HG02884 (cell line): ENCODE data around the gene IGSF6.
"Not testable (repeated sequence)": the region's sequence is repeated elsewhere in the genome, so short reads cannot be mapped to it uniquely, and the experiment has no call there.

Experiments
- ATAC-seq: cut with Tn5 transposase; IDR thresholded peaks from one replicate; pipeline ENCODE4 v1.9.1; 2021; ENCODE audit warnings: mild to moderate bottlenecking, moderate library complexity; ENCODE audit not compliant: unreplicated experiment

IGSF6 gene, protein sequence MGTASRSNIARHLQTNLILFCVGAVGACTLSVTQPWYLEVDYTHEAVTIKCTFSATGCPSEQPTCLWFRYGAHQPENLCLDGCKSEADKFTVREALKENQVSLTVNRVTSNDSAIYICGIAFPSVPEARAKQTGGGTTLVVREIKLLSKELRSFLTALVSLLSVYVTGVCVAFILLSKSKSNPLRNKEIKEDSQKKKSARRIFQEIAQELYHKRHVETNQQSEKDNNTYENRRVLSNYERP

GRCh38 chr16:21652453-21652852, at the start of gene IGSF6:
Gene IGSF6, minus strand, starts transcription at chr16:21652608. Its CDS starts 10 bp downstream, at chr16:21652598.
- no peak for ATAC-seq

GRCh38 chr16:21701271-21701670, 48.9 kb upstream of the IGSF6 start:
- no peak for ATAC-seq

- no peak for ATAC-seq
These were observed 46.0 kb upstream of the IGSF6 start for GRCh38 chr16:21698169-21699032.

GRCh38 chr16:21697032-21697431, 44.6 kb upstream of the IGSF6 start:
- ATAC-seq = no peak

GRCh38 chr16:21694609-21695008, 42.2 kb upstream of the IGSF6 start:
- no peak for ATAC-seq

- ATAC-seq = not testable (repeated sequence)
These were observed 38.6 kb upstream of the IGSF6 start for GRCh38 chr16:21690967-21691366.

DNA sequence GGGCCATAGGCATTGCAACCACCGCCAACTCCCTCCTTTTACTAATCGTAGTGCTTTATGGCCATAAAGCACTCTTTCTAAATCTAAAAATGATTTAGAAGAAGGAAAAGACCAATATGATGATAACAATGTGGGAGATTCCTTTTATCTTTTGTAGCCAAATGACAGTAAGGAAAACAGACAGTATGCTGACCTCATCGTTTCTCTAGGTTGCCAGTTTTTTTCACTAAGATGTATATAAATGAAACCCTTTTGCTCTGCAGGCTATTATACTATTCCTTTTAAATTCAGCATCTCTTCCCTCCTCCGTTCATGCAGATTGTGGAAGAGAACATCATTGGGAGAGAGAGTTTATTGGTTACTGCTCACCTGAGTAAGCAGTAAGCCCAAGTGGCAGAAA, 36.7 kb upstream of the IGSF6 start:
- ATAC-seq = no peak

DNA sequence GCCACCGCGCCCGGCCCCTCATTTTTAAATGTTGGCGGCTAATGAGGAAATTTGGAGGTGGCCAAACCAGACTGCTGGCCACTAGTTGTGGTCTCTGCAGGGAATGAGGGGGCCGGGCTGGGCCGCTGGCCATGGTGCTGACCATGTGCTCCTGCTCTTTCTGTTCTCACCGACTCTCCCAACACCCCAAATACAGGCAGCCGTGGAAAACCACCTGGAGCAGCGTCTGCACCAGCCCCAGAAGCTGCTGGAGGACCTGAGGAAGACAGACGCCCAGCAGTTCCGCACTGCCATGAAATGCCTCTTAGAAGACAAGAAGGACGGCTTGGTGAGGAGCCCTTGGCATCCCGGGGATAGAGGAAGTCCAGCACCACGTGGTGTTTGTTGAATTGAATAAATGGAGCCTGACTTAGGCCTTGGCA, 32.6 kb upstream of the IGSF6 start:
- no peak for ATAC-seq

DNA sequence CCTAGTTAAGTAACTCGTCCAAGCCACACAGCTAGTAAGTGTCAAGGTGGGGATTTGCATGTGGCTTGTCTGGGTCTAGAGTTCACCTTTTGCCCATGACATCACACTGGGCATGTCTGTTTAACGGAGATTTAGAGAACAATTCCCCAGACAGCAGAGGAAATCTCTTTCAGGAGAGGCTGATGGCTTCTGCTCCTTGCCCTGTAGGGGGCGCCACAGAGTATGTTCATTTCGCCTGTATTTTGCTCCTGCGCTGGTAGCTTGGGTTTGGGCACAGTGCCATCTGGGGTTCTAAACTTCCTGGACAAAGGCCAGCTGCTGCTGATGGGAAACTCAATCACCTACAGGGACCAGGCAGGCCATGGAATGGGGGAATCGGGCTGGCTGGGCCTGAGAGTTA, 31.8 kb upstream of the IGSF6 start:
- ATAC-seq = no peak

DNA sequence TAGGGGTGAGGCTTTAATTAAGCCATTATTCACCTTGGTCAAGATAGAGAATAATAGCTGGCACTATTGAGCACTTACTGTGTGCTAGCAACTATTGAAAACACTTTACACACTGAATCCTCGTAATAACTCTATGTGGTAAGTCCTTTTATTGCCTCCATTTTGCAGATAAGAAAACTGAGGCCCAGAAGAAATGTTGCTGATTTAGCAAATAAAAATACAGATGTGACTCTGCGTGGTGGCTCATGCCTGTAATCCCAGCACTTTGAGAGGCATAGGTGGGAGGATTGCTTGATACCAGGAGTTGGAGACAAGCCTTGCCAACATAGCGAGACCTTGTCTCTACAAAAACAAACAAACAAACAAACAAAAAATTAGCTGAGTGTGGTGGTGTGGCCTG, 30.8 kb upstream of the IGSF6 start:
- no peak for ATAC-seq

GRCh38 chr16:21680714-21681113, 28.3 kb upstream of the IGSF6 start:
- ATAC-seq = not testable (repeated sequence)

DNA sequence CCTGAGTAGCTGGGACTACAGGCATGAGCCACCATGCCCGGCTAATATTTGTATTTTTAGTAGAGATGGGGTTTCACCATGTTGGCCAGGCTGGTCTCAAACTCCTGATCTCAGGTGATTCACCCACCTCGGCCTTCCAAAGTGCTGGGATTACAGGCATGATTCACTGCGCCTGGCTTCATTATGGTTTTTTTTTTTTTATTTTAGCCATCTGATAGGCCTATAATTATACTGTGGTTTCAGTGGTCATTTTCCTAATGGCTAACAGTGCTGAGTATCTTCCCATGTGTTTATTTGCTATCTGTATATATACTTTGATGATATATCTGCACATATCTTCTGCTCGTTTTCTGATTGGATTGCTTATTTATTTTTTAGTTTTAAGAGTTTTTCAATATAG, 22.0 kb upstream of the IGSF6 start:
- ATAC-seq = not testable (repeated sequence)

DNA sequence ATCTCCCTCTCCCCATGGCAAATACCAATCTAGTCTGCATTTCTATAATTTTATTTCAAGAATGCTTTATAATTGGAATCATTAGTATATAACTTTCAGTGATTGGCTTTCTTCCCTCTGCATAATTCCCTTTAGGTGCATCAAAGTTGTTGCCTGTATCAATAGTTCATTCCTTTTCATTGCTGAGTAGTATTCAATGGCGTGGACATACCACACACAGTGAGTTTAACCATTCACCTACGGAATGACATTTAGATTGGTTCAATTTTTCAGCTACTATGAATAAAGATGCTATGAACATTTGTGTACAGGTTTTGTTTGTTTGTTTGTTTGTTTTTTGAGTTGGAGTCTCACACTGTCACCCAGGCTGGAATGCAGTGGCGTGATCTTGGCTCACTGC, 21.1 kb upstream of the IGSF6 start:
- no peak for ATAC-seq

DNA sequence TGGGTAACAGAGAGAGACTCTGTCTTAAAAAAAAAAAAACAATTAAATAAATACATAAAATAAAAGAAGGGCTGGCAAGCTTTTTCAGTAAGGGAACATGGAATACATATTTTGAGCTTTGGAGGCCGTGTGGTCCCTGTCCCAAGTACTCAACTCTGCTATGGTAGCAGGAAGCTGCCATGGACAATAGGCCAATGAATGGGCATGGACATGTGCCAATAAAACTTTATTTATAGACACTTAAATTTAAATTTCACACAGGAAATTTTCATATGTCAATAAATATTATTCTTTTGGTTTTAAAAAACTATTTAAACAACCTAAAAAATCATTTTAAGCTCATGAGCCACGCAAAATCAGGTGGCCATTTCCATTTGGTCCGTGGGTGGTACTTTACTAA, 15.2 kb upstream of the IGSF6 start:
- no peak for ATAC-seq

DNA sequence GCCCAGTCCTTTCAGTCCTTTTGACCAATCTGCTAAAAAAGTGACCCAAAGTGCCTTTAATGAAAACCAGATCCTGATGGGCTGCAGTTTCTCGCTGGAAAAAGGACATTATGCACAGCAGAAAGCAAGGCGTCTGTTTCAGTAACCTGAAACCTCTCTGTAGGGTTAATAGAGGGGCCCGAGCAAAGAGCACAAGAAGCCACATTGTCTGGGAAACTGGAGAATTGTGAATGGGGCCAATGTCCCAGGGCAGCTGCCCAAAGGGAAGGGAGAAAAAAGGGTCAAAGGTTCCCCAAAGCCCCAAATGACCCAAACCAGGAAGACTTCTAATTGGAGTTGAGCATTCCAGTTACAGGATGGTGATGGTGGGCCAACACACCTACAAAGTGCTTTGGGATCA, 14.4 kb upstream of the IGSF6 start:
- no peak for ATAC-seq

DNA sequence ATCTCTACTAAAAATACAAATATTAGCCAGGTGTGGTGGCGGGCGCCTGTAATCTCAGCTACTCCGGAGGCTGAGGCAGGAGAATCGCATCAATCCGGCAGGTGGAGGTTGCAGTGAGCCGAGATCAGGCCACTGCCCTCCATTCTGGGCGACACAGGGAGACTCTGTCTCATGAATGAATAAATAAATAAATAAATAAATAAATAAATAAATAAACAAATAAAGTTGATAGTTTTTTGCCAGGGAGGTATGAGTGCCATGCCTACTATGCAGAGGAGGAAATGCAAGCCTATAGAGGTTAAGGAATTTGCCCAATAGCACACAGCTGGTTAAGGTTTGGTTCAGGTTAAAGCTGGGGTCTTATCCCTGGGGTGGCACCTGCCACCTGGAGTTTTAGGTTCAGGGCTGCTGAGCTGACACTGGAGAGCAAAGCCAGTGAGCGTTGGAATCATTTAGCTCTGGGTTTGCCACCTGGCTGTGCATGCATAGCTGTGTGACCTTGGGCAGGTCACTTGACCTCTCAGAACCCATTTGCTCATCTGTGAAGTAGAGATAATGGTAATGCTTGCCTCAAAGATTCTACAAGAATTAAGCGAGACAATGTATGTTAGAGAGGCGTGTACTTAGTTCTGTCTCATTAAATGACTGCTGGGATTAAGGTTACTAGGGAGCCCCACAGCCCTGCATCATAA, 12.5 kb upstream of the IGSF6 start:
- ATAC-seq = no peak

GRCh38 chr16:21663889-21664647, 11.7 kb upstream of the IGSF6 start, which contains the start of gene OTOA:
Gene OTOA, plus strand, starts transcription at chr16:21663968. Its CDS starts 14,547 bp downstream, at chr16:21678515.
- ATAC-seq = no peak

- no peak for ATAC-seq
These were observed 6.7 kb upstream of the IGSF6 start for GRCh38 chr16:21659124-21659523.

- no peak for ATAC-seq
These were observed 4.7 kb upstream of the IGSF6 start for GRCh38 chr16:21656795-21657768.

GRCh38 chr16:21654881-21655280, 2.5 kb upstream of the IGSF6 start:
- ATAC-seq = no peak
